Activated naive CD8-positive, alpha-beta T cell (primary cell): Measurements from ENCODE around the gene PCNX1.
"Not testable (repeated sequence)": the region's sequence is repeated elsewhere in the genome, so short reads cannot be mapped to it uniquely, and the experiment has no call there.

ENCODE experiments used
- H3K27ac Mint-ChIP-seq: one replicate; pipeline ENCODE4 v1.8.0; 2021; ENCODE audit warnings: mixed read lengths
- H3K27me3 Mint-ChIP-seq: one replicate; pipeline ENCODE4 v1.8.0; 2021; ENCODE audit warnings: mixed read lengths
- H3K36me3 Mint-ChIP-seq: one replicate; pipeline ENCODE4 v1.8.0; 2021; ENCODE audit warnings: mixed read lengths
- H3K4me1 Mint-ChIP-seq: one replicate; pipeline ENCODE4 v1.8.0; 2021; ENCODE audit warnings: low read depth, mixed read lengths
- H3K4me3 Mint-ChIP-seq: one replicate; pipeline ENCODE4 v1.8.0; 2021; ENCODE audit warnings: mild to moderate bottlenecking, mixed read lengths
- H3K9me3 Mint-ChIP-seq: one replicate; pipeline ENCODE4 v1.8.0; 2021; ENCODE audit warnings: low read depth, mixed read lengths

The PCNX1 gene

DNA sequence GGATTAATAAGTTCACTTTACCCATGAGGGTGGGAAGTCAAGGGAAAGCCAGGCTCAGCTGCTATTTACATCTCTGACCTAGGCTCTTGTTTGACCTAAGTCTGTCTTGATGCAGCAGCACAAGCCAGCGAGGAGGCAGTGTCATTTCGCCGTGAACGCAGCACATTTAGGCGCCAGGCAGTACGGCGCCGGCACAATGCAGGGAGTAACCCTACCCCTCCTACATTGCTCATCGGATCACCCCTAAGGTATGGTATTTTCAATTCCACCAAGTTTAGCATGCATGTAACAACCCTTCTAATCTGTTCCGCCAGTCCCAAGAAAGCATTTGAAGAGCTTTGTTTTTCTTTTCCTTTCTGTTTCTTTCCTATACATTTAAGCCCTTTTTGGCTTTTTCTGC, 81.2 kb downstream of the PCNX1 start:
- Mint-ChIP-seq H3K27me3 (no peaks in the 10 kb centered on the region), H3K9me3 (no peaks in the 10 kb centered on the region), H3K27ac (peak overlapping the region; percentile 41), H3K4me1 (peaks cover 50% of the 10 kb centered on the region), H3K4me3 (peak overlapping the region; percentile 41), H3K36me3 (peaks cover 6% of the 10 kb centered on the region)

DNA sequence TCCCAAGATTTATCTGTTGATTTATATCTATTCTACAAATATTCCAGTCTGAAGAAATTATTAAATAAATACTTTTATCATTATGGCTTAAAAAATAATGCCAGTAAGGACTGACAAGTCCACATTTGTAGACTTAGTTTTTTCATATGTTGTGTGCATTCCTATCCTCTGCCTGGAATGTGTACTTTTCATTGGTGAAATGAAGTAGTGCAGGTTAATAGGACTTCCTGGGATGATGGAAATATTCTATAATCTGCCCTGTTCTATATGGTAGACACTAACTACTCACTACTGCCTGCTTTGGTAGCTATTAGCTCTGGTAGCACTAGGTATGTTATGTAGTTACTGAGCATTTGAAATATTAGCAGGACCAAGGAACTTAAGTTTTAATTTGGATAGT, 86.7 kb downstream of the PCNX1 start:
- H3K27me3 Mint-ChIP-seq = no peaks in the 10 kb centered on the region
- H3K4me3 Mint-ChIP-seq = no peak overlapping the region
- peaks cover 17% of the 10 kb centered on the region for H3K36me3 Mint-ChIP-seq
- no peak overlapping the region for H3K27ac Mint-ChIP-seq
- peaks cover 59% of the 10 kb centered on the region for H3K4me1 Mint-ChIP-seq
- H3K9me3 Mint-ChIP-seq = no peaks in the 10 kb centered on the region

DNA sequence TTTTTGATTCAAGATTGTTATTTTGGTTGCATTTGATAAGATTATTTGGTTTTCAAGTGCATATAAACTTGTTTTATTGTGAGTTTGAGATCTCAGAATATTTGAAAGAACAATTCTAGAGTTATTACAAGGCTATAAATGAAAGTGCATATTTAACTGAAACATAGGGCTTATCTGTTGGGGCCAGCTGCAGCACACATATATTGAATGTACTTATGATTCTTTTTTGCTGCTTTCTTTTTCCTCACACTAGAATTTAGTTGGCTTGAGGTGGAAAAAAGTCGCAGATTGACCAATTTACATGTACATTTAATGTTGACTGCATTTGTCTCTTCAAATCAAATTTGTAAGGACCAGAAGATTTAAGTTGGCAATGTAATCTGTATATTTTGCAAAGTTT, 88.0 kb downstream of the PCNX1 start:
- H3K27ac Mint-ChIP-seq = no peak overlapping the region
- no peaks in the 10 kb centered on the region for H3K27me3 Mint-ChIP-seq
- H3K36me3 Mint-ChIP-seq = peaks cover 17% of the 10 kb centered on the region
- peaks cover 68% of the 10 kb centered on the region for H3K4me1 Mint-ChIP-seq
- no peak overlapping the region for H3K4me3 Mint-ChIP-seq
- H3K9me3 Mint-ChIP-seq = no peaks in the 10 kb centered on the region

DNA sequence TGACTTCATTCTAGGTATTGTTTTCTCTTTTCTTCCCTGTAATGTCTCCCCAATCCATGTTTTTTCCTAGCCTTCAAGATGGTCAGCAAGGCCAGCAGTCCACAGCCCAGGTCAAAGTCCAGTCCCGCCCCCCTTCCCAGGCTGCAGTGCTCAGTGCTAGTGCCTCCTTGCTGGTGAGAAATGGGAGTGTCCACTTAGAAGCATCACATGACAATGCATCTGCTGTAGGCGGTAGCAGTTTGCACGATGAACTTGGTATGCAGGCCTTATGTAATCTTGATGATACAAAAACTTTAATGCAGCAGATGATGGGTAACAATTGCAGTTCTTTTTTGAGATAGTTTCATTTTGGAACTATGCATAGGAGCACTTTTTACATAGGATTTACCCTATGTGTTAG, 88.4 kb downstream of the PCNX1 start:
- H3K4me1 Mint-ChIP-seq = peaks cover 71% of the 10 kb centered on the region
- H3K9me3 Mint-ChIP-seq = no peaks in the 10 kb centered on the region
- H3K4me3 Mint-ChIP-seq = peak overlapping the region; percentile 39
- H3K27me3 Mint-ChIP-seq = no peaks in the 10 kb centered on the region
- H3K36me3 Mint-ChIP-seq = peaks cover 17% of the 10 kb centered on the region
- H3K27ac Mint-ChIP-seq = peak overlapping the region; percentile 67

DNA sequence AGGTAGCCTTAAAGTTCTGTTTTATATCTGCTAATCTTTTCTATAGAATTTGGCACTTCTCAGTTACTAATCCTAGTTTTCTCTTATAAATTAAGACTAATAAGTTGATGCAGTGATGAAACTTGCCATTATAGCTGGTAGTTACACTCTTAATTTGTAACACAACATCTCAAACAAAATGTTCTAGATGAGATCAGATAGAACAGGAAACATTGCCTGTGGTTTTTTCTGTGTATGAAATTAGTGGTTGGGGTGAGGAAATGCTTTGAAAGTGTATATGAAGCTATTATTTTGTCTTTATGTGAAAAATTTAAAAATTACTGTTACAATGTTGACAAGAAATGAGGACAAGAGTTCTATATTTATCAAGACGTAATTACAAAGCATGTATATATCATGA, 91.9 kb downstream of the PCNX1 start:
- Mint-ChIP-seq H3K27ac (peak overlapping the region; percentile 78), H3K27me3 (no peaks in the 10 kb centered on the region), H3K4me3 (peak overlapping the region; percentile 56), H3K4me1 (peaks cover 85% of the 10 kb centered on the region), H3K36me3 (peaks cover 27% of the 10 kb centered on the region), H3K9me3 (no peaks in the 10 kb centered on the region)

DNA sequence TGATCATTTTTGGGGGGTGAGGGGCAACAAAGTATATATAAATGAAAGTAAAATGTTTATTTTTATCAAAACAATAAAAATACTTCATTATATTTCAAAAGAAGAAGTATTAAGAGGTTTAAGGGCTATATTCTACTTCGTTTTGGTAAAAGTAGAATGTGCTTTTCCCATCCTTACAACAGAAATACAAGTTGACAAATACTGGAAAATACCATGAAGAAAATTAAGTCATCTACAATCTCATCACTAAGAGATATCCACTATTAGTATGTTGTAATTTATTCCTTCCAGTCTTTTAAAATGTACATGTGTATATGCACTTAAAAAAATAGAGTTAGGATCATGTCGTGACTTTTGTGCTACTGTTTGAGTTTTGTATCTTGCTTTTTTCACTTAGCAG, 92.8 kb downstream of the PCNX1 start:
- no peaks in the 10 kb centered on the region for H3K9me3 Mint-ChIP-seq
- H3K27ac Mint-ChIP-seq = peak overlapping the region; percentile 79
- H3K4me1 Mint-ChIP-seq = peaks cover 91% of the 10 kb centered on the region
- no peaks in the 10 kb centered on the region for H3K27me3 Mint-ChIP-seq
- peaks cover 31% of the 10 kb centered on the region for H3K36me3 Mint-ChIP-seq
- peak overlapping the region; percentile 56 for H3K4me3 Mint-ChIP-seq

DNA sequence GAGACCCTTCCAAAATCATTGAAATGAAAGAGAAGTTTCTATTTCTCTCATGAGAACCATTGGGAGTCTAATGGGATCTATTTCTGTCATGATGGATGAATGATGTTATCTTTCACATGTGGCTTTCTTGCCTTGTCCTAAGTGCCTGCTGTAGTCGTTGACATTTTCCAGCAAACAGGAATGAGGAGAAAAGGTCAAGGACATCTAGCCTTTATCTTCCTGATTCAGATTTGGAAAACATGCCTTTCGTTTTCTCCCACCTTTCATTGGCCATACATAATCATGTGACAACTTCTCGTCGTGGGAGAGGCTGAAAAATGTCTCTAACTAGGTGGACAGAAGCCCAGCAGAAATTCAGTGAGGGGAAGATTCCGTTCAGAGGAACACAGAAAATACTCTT, 94.5 kb downstream of the PCNX1 start:
- peaks cover 25% of the 10 kb centered on the region for H3K36me3 Mint-ChIP-seq
- peaks cover 86% of the 10 kb centered on the region for H3K4me1 Mint-ChIP-seq
- H3K4me3 Mint-ChIP-seq = no peak overlapping the region
- H3K27ac Mint-ChIP-seq = peak overlapping the region; percentile 61
- H3K9me3 Mint-ChIP-seq = no peaks in the 10 kb centered on the region
- H3K27me3 Mint-ChIP-seq = no peaks in the 10 kb centered on the region

DNA sequence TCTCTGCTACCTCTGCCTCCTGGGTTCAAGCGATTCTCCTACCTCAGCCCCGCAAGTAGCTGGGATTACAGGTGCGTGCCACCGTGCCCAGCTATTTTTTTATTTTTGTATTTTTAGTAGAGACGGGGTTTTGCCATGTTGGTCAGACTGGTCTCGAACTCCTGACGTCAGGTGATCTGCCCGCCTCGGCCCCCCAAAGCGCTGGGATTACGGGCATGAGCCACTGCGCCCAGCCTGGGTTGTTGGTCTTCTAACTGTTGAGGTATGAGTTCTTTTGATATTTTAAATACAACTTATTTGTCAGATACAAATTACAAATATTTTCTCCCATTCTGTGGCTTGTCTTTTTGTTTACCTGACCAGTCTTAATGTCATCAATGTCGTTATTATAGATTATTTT, 95.9 kb downstream of the PCNX1 start:
- Mint-ChIP-seq H3K4me3 (no peak overlapping the region), H3K36me3 (peaks cover 17% of the 10 kb centered on the region), H3K27ac (peak overlapping the region; percentile 58), H3K4me1 (peaks cover 77% of the 10 kb centered on the region), H3K27me3 (no peaks in the 10 kb centered on the region), H3K9me3 (no peaks in the 10 kb centered on the region)

DNA sequence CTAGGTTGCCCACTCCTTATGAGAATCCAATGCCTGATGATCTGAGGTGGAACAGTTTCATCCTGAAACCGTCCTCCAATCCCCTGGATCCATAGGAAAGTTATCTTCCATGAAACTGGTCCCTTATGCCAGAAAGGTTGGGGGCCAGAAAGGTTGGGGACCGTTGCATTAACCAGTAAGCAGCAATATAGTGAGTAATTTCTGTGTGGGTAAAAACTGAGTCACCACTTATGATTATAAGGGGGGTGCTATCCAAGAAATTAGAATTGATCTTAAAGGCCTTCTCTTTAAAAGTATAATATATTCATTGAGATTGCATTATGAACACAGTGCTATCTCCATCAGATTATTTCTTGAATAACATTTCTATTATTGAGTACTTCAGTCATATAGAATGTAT, 97.2 kb downstream of the PCNX1 start:
- Mint-ChIP-seq H3K27me3 (no peaks in the 10 kb centered on the region), H3K9me3 (no peaks in the 10 kb centered on the region), H3K27ac (peak overlapping the region; percentile 54), H3K36me3 (peaks cover 17% of the 10 kb centered on the region), H3K4me3 (peak overlapping the region; percentile 0), H3K4me1 (peaks cover 72% of the 10 kb centered on the region)

DNA sequence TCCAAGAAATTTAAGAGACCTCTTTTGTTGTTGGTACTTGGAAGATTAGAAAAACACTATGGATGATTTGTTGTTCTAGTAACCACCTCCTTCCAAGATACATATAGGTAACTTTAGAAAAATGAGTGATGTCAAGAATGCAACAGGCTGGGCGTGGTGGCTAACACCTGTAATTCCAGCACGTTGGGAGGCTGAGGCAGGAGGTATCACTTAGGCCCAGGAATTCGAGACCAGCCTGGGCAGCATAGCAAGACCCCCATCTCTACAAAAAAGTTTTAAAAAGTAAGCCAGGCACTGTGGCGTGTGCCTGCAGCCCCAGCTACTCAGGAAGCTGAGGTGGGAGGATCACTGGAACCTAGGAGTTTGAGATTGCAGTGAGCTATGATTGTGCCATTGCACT, 97.8 kb downstream of the PCNX1 start:
- Mint-ChIP-seq H3K4me1 (peaks cover 69% of the 10 kb centered on the region), H3K36me3 (peaks cover 17% of the 10 kb centered on the region), H3K4me3 (peak overlapping the region; percentile 0), H3K9me3 (no peaks in the 10 kb centered on the region), H3K27ac (peak overlapping the region; percentile 13), H3K27me3 (no peaks in the 10 kb centered on the region)

DNA sequence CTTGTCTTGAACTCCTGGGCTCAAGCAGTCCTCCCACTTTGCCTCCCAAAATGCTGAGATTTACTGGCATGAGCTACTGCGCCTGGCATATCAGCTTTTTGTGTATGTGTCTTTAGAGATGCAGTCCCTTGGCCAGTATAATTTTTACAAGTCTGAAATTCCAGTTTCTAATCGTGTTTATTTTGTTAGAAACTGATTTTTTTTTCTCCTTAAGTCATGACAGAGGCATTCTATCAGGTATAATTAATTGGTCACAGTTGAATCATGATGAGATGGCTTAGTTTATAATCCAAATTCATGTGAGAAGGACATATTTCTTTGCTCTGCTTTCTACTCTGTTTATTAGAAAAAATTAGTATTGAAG, 98.9 kb downstream of the PCNX1 start:
- no peak overlapping the region for H3K27ac Mint-ChIP-seq
- no peaks in the 10 kb centered on the region for H3K9me3 Mint-ChIP-seq
- H3K4me1 Mint-ChIP-seq = peaks cover 69% of the 10 kb centered on the region
- peaks cover 16% of the 10 kb centered on the region for H3K36me3 Mint-ChIP-seq
- H3K27me3 Mint-ChIP-seq = no peaks in the 10 kb centered on the region
- H3K4me3 Mint-ChIP-seq = no peak overlapping the region

DNA sequence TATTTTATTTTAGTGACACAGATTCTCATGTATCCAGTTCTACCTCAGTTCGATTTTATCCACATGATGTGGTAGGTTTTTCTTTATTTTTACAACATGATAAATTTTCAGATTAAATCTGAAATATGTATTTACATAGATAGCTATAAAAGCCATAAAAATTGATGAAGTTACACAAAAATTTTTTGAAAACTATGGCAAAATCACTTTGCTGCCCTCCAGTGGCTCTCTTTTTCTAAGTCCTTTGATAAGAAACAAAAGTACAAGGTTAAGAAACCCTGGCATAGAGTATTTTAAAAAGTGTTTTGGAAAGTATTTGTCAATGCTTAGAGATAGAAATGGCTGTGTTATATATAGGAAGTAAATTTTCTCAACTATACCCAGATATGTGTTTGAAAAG, 104.2 kb downstream of the PCNX1 start:
- Mint-ChIP-seq H3K4me3 (no peak overlapping the region), H3K36me3 (peaks cover 17% of the 10 kb centered on the region), H3K27ac (peak overlapping the region; percentile 58), H3K9me3 (no peaks in the 10 kb centered on the region), H3K4me1 (peaks cover 39% of the 10 kb centered on the region), H3K27me3 (no peaks in the 10 kb centered on the region)

DNA sequence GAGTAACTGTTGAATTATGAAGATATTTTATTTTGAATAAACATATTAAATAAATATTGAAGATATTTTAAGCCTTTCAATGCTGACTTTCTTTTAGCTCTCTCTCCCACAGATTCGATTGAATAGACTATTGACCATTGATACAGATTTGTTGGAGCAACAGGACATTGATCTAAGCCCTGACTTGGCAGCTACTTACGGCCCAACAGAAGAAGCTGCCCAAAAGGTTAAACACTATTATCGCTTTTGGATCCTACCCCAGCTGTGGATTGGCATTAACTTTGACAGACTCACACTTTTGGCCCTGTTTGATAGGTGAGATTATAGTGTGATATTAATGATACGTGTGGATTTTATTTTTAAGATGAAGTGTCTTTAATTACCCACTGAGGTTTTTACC, 105.6 kb downstream of the PCNX1 start:
- Mint-ChIP-seq H3K4me1 (peaks cover 40% of the 10 kb centered on the region), H3K4me3 (no peak overlapping the region)

DNA sequence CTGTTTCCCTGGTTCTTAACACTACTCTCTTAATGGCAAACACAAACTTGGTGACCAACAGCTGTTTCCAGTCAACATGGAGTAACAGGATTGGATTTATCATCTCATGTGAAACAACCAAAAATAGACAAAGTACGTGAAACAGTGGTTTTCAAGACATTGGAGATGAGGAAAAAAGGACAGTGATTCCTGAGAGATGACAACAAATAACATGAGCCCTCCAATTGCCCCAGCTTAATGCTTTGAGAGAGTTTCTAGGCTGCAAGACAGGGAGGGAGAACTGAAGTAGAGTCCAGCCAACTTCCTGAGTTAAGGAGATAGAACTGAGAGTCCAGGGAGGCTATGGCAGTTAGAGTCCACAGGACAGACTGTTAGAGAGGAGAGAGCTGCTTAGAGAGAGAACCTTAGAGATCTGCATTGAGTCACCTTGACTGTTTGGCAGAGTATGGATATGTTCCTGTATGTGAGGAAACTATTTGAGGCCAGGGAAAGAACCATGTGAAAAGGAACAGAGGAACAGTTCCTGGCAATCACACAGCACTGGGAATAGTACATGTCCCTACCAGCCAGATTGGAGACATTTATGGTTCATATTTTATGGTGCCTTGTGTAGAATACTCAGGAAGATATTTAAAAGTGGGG, 106.4 kb downstream of the PCNX1 start:
- H3K27ac Mint-ChIP-seq = peak overlapping the region; percentile 19
- H3K36me3 Mint-ChIP-seq = peaks cover 23% of the 10 kb centered on the region
- H3K9me3 Mint-ChIP-seq = no peaks in the 10 kb centered on the region
- H3K4me1 Mint-ChIP-seq = peaks cover 38% of the 10 kb centered on the region
- H3K27me3 Mint-ChIP-seq = no peaks in the 10 kb centered on the region
- no peak overlapping the region for H3K4me3 Mint-ChIP-seq

More for the DNA sequence above, 105.6 kb downstream of the PCNX1 start:
- H3K9me3 Mint-ChIP-seq = no peaks in the 10 kb centered on the region
- no peaks in the 10 kb centered on the region for H3K27me3 Mint-ChIP-seq
- peaks cover 23% of the 10 kb centered on the region for H3K36me3 Mint-ChIP-seq
- H3K27ac Mint-ChIP-seq = no peak overlapping the region

DNA sequence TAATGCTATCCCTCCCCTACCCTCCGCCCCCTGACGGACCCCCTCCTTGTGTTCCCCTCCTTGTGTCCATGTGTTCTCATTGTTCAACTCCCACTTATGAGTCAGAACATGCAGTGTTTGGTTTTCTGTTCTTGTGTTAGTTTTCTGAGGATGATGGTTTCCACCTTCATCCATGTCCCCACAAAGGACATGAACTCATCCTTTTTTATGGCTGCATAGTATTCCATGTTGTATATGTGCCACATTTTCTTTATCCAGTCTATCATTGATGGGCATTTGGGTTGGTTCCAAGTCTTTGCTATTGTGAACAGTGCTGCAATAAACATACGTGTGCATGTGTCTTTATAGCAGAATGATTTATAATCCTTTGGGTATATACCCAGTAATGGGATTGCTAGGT, 112.7 kb downstream of the PCNX1 start:
- peaks cover 39% of the 10 kb centered on the region for H3K36me3 Mint-ChIP-seq
- not testable (repeated sequence) for H3K4me3 Mint-ChIP-seq, H3K9me3 Mint-ChIP-seq, H3K27me3 Mint-ChIP-seq
- H3K27ac Mint-ChIP-seq = peak overlapping the region; percentile 23
- H3K4me1 Mint-ChIP-seq = peaks cover 40% of the 10 kb centered on the region

DNA sequence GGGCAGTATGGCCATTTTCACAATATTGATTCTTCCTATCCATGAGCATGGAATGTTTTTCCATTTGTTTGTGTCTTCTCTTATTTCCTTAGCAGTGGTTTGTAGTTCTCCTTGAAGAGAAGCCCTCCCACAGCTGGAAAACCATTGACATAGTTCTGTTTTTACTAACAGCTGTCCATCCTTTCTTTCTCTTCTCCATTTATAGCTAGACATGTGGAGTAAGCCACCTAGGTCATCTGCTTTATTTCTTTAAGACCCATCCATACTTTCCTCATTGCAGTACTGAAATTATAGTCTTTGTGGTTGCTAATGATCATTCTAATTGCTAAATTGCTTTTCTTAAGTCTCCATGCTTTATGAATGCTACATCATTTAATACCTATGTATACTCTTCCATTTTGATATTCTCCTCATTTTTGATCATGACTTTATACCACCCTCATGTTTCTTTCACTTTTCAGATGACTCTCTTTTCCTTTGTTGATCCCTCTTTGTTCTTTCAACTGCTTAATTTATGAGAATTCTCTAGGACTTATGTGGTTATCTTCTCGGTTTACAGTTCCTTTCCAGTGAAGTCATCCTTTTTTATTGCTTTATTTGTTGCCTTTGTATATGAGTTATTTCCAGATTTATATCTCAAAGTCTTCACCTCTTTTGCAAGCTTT, 114.2 kb downstream of the PCNX1 start:
- H3K36me3 Mint-ChIP-seq = peaks cover 32% of the 10 kb centered on the region
- peak overlapping the region; percentile 21 for H3K4me3 Mint-ChIP-seq
- H3K9me3 Mint-ChIP-seq = peaks cover 5% of the 10 kb centered on the region
- H3K27ac Mint-ChIP-seq = peak overlapping the region; percentile 85
- no peaks in the 10 kb centered on the region for H3K27me3 Mint-ChIP-seq
- peaks cover 35% of the 10 kb centered on the region for H3K4me1 Mint-ChIP-seq
